Right ventricle myocardium inferior (tissue), 1 donor: ENCODE results near the gene STOX2. TPM values are rescaled to one million over a fixed set of nuclear protein-coding genes. Genes with fewer than 3 reads are reported as not detected.

Source experiments
- ATAC-seq: fragments of 200-7000 bp; cut with Tn5 transposase; one replicate; pipeline ENCODE4 v1.9.1; 2020; ENCODE audit warnings: mild to moderate bottlenecking, moderate library complexity
- DNase-seq: peaks from one replicate; pipeline ENCODE4 v3.0.0; 2021; ENCODE audit errors: missing footprints
- intact Hi-C: fragments of 100-400 bp; cut with DNase I; formaldehyde crosslinking; loops from one replicate; pipeline ENCODE4 v1.11.0; 2022
- long read RNA-seq: library from polyadenylated mRNA; unstranded; transcript quantifications from one replicate; pipeline ENCODE4 v2.0.0, GENCODE V29; 2021
- total RNA-seq: library from RNA; stranded (reverse); fragmentation: NEBNext Ultra II Directional; extraction: Animal tissue kit (Norgen Biotek cat#: 25700); gene quantifications from one replicate; pipeline ENCODE4 v1.2.1, GENCODE V29; 2021
- donor health status: DM: no; HTN: yes; CAD: no; lungs with severe emphysema.

The STOX2 gene
- total RNA-seq: 9.9 TPM
- long read RNA-seq: 0 reads

GRCh38 chr4:183905081-183905592, at the start of gene STOX2:
STOX2 (plus strand) TSS chr4:183905307; CDS start chr4:183906791, 1,484 bp downstream.
- DNase-seq (peak; percentile 90), ATAC-seq (peak; percentile 97)
- intact Hi-C loops: loop anchor here (2.0 to 5.0 kb wide), 4 partner anchors 38 to 197 kb away; no protein-coding TSS in a partner anchor

GRCh38 chr4:183855323-183856190, 49.5 kb upstream of the STOX2 start:
- DNase-seq (no peak), ATAC-seq (no peak)
- intact Hi-C loops: no loop called here

- intact Hi-C loops: no loop called here
- DNase-seq (no peak), ATAC-seq (no peak)
Measured at GRCh38 chr4:183857040-183857439, 48.1 kb upstream of the STOX2 start.

GRCh38 chr4:183858011-183858615, 47.0 kb upstream of the STOX2 start:
- ATAC-seq: no peak
- intact Hi-C loops: no loop called here
- no peak for DNase-seq

GRCh38 chr4:183860119-183860518, 45.0 kb upstream of the STOX2 start:
- intact Hi-C loops: no loop called here
- ATAC-seq (peak; percentile 78), DNase-seq (no peak)

GRCh38 chr4:183860731-183861130, 44.4 kb upstream of the STOX2 start:
- ATAC-seq: no peak
- intact Hi-C loops: no loop called here

GRCh38 chr4:183861426-183861825, 43.7 kb upstream of the STOX2 start:
- intact Hi-C loops: no loop called here
- DNase-seq (no peak), ATAC-seq (no peak)

More at GRCh38 chr4:183860731-183861130, 44.4 kb upstream of the STOX2 start:
- DNase-seq: no peak

GRCh38 chr4:183863155-183863825, 41.8 kb upstream of the STOX2 start:
- ATAC-seq (no peak), DNase-seq (no peak)
- intact Hi-C loops: no loop called here

GRCh38 chr4:183867247-183867646, 37.9 kb upstream of the STOX2 start:
- intact Hi-C loops: loop anchor here (5.0 kb wide), 1 partner anchor 40 kb away; the partner anchor contains the start of gene STOX2
- no peak for DNase-seq
- ATAC-seq: peak; percentile 48

GRCh38 chr4:183870997-183871396, 34.1 kb upstream of the STOX2 start:
- intact Hi-C loops: loop anchor here (10.0 kb wide), 1 partner anchor 114 kb away; no protein-coding TSS in a partner anchor
- no peak for DNase-seq
- ATAC-seq: no peak

GRCh38 chr4:183871581-183871980, 33.5 kb upstream of the STOX2 start:
- intact Hi-C loops: loop anchor here (10.0 kb wide), 1 partner anchor 113 kb away; no protein-coding TSS in a partner anchor
- DNase-seq (no peak), ATAC-seq (no peak)

GRCh38 chr4:183872531-183872930, 32.6 kb upstream of the STOX2 start:
- intact Hi-C loops: loop anchor here (10.0 kb wide), 1 partner anchor 112 kb away; no protein-coding TSS in a partner anchor
- DNase-seq: no peak
- peak; percentile 22 for ATAC-seq

- DNase-seq (no peak), ATAC-seq (no peak)
- intact Hi-C loops: loop anchor here (10.0 kb wide), 1 partner anchor 111 kb away; no protein-coding TSS in a partner anchor
Measured at GRCh38 chr4:183873409-183874185, 31.5 kb upstream of the STOX2 start.

GRCh38 chr4:183875251-183875825, 29.8 kb upstream of the STOX2 start:
- intact Hi-C loops: loop anchor here (5.0 to 10.0 kb wide), 2 partner anchors 87 to 109 kb away; no protein-coding TSS in a partner anchor
- no peak for ATAC-seq

GRCh38 chr4:183876268-183876934, 28.7 kb upstream of the STOX2 start:
- DNase-seq (peak; percentile 88), ATAC-seq (peak; percentile 91)
- intact Hi-C loops: loop anchor here (5.0 to 10.0 kb wide), 2 partner anchors 86 to 108 kb away; no protein-coding TSS in a partner anchor

More at GRCh38 chr4:183875251-183875825, 29.8 kb upstream of the STOX2 start:
- DNase-seq: no peak

GRCh38 chr4:183878251-183878970, 26.7 kb upstream of the STOX2 start:
- intact Hi-C loops: loop anchor here (5.0 to 10.0 kb wide), 2 partner anchors 84 to 106 kb away; no protein-coding TSS in a partner anchor
- no peak for ATAC-seq
- no peak for DNase-seq
